HG03039 (cell line): ENCODE results near the gene TSPAN31.

ENCODE experiments used
- ATAC-seq: cut with Tn5 transposase; IDR thresholded peaks from one replicate; pipeline ENCODE4 v1.9.1; 2021; ENCODE audit warnings: mild to moderate bottlenecking, moderate library complexity; ENCODE audit not compliant: unreplicated experiment

Gene TSPAN31

GRCh38 chr12:57782243-57782607 lies 37.4 kb downstream of the TSPAN31 start:
- no peak for ATAC-seq

DNA sequence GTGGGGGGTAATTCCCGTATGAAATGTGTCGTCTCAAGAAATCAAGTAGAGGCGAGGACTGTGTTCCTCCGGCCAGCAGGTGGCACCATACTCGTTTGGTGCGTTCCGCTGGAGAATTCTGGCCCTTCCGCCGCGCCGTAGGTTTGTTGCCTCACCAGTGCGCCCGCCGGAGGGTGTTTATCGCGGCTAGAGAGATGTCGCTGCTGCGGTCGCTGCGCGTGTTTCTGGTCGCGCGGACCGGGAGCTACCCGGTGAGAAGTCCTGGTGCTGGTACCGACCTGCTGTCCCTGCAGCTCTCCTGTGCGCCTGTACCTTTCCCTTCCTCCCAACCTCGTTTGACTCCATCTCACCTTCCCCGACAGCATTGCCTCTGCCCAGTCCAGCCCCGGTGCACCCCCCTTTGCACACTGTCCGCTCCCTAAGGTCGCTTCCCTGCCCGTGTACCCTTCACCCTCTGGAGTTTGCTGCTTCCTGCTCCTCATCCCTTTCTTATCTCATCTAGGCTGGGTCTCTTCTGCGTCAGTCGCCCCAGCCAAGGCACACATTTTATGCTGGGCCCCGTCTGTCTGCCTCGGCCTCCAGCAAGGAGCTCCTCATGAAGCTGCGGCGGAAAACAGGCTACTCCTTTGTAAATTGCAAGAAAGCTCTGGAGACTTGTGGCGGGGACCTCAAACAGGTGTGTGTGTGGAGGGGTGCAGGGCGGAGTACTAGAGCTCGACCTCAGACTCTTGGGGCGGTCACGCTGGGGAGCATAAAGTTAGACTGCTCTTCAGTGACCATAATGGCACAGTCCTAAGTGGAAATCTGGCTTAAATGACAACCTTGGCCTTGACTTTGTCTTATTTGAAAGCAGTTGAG lies 38.0 kb downstream of the TSPAN31 start, which contains the start of gene TSFM:
TSFM (plus strand) TSS at position 180 of the 858 bp plus-strand sequence; CDS start at position 195, 15 bp downstream.
- peak; percentile 80 for ATAC-seq

GRCh38 chr12:57783466-57783801 lies 38.6 kb downstream of the TSPAN31 start:
- ATAC-seq, result no peak

DNA sequence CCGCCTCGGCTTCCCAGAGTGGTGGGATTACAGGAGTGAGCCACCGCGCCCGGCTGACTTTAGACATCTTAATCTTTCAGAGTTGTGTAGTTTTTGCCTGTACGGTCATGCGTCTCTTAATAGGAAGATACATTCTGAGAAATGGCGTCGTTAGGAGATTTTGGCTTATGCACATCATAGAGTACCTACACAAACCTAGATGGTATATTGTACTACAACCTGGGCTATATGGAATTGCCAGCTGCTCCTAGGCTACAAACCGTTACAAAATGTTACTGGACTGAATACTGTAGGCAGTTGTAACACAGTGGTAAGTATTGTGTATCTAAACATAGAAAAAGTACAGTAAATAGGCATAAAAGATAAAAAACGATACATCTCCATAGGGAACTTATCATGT lies 39.0 kb downstream of the TSPAN31 start:
- ATAC-seq, result no peak

DNA sequence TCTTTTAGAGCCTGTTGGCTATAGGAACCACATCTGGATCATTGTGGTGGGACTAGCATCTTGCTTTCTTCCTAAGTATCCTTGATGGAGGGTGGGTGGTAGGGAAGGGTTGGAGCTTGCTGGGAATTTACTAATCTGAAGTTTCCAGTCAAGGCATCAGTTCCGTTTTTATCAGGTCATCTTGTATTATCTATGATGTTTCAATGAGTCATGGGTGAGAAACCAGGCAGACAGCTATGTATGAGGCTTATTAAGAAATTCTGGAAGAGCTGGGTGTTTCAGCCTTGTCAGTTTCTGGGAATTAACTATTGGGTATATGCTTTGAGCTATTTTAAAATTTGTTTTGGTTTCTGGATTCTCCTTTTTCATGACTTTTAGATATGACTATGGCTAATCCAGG lies 49.1 kb downstream of the TSPAN31 start:
- no peak for ATAC-seq

DNA sequence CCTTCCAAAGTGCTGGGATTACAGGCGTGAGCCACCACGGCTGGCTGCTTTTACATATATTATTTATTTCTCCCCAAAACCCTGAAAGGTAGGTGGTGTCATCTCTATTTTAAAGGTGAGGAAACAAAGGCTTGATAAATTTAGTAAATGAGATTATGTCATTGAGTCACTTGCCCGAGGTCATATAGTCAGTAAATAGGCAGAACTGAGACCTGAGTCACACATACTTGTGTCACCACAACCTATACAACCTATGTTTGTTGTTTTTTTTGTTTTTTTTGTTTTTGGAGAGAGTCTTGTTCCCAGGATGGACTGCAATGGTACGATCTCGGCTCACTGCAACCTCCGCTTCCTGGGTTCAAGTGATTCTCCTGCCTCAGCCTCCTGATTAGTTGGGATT lies 50.5 kb downstream of the TSPAN31 start:
- ATAC-seq, result no peak

GRCh38 chr12:57796996-57797395 lies 52.2 kb downstream of the TSPAN31 start:
- no peak for ATAC-seq

GRCh38 chr12:57797933-57798332 lies 53.1 kb downstream of the TSPAN31 start:
- no peak for ATAC-seq
